ENCODE data around the gene BCL6B.
"Not testable (repeated sequence)": the region's sequence is repeated elsewhere in the genome, so short reads cannot be mapped to it uniquely, and the experiment has no call there.

Gene BCL6B

GRCh38 chr17:7034955-7035590 lies 12.2 kb downstream of the BCL6B start:
- DNase-seq = no peak

GRCh38 chr17:7035591-7036368 lies 12.9 kb downstream of the BCL6B start, which contains the start of gene SLC16A13:
Gene SLC16A13, plus strand, starts transcription at chr17:7036015. Its CDS starts 368 bp downstream, at chr17:7036383.
- peak; percentile 97 for DNase-seq

GRCh38 chr17:7038025-7038862 lies 15.4 kb downstream of the BCL6B start:
- no peak for DNase-seq

- DNase-seq = no peak
Measured at GRCh38 chr17:7039832-7040231, 17.0 kb downstream of the BCL6B start.

GRCh38 chr17:7041607-7042500 lies 19.0 kb downstream of the BCL6B start:
- no peak for DNase-seq

- DNase-seq = no peak
Measured at GRCh38 chr17:7042501-7043181, 19.8 kb downstream of the BCL6B start.

GRCh38 chr17:7043182-7043496 lies 20.3 kb downstream of the BCL6B start:
- DNase-seq = no peak

GRCh38 chr17:7043497-7044198 lies 20.8 kb downstream of the BCL6B start, which contains the start of gene SLC16A11:
Gene SLC16A11, minus strand, starts transcription at chr17:7044092. Its CDS starts 579 bp downstream, at chr17:7043513.
- DNase-seq = peak; percentile 45

- peak; percentile 83 for DNase-seq
Measured at GRCh38 chr17:7045492-7046126, 22.8 kb downstream of the BCL6B start.

- DNase-seq = no peak
Measured at GRCh38 chr17:7046127-7046724, 23.4 kb downstream of the BCL6B start.

GRCh38 chr17:7046725-7047397 lies 24.0 kb downstream of the BCL6B start:
- not testable (repeated sequence) for DNase-seq

GRCh38 chr17:7047566-7047965 lies 24.7 kb downstream of the BCL6B start:
- no peak for DNase-seq

- no peak for DNase-seq
Measured at GRCh38 chr17:7048968-7049367, 26.1 kb downstream of the BCL6B start.

GRCh38 chr17:7050583-7050982 lies 27.7 kb downstream of the BCL6B start:
- DNase-seq = not testable (repeated sequence)

- DNase-seq = no peak
Measured at GRCh38 chr17:7056386-7056785, 33.5 kb downstream of the BCL6B start.

GRCh38 chr17:7058831-7059447 lies 36.1 kb downstream of the BCL6B start:
- no peak for DNase-seq

GRCh38 chr17:7060165-7060891 lies 37.5 kb downstream of the BCL6B start:
- no peak for DNase-seq

- DNase-seq = no peak
Measured at GRCh38 chr17:7063518-7064094, 40.8 kb downstream of the BCL6B start.

Data from SHP77 treated with DMSO at 0.1 percent for 48 hours (cell line).